GM10266 (cell line): ENCODE results near the gene ZNG1A.
"Not testable (repeated sequence)": the region's sequence is repeated elsewhere in the genome, so short reads cannot be mapped to it uniquely, and the experiment has no call there.

Experiments used
- DNase-seq: peaks from one replicate; pipeline ENCODE4 v3.0.0; 2012; ENCODE audit errors: extremely low spot score

ZNG1A gene

DNA sequence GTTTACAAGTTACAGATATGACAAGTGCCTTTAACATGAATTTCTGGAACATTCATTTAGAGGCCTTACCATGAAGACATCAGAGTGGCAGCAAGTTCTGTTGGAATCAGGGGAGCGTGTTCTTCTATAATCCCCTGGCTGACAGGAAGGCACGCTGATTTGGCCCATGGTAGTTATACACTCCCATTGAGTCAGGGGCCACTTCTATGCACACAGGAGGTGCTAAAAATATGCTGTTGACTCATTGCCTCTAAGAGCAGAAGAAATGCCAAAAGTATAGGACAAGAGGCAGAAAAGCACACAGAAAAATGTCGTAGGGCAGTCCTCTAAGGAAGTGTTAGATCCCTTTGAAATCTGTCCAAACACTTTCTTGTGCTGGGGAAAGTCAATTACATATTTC lies 100.5 kb downstream of the ZNG1A start:
- not testable (repeated sequence) for DNase-seq

- DNase-seq = not testable (repeated sequence)
Measured at GRCh38 chr9:76389-76788, 102.5 kb downstream of the ZNG1A start.

- not testable (repeated sequence) for DNase-seq
Measured at GRCh38 chr9:73900-74525, 104.8 kb downstream of the ZNG1A start.

- peak; percentile 18 for DNase-seq
Measured at GRCh38 chr9:73076-73899, 105.6 kb downstream of the ZNG1A start.
